ENCODE results near the gene ADAMTSL3.

ADAMTSL3 gene

GRCh38 chr15:83999396-84000135, 345.6 kb downstream of the ADAMTSL3 start:
- Histone ChIP-seq H3K4me2 (ENCODE audit: low read length) (no peak overlapping the region), H3K4me3 (ENCODE audit: low read length) (no peak overlapping the region), H3F3A (ENCODE audit: control insufficient read depth, insufficient read depth) (no peaks in the 10 kb centered on the region), H3K79me2 (ENCODE audit: control insufficient read depth, low read length) (no peaks in the 10 kb centered on the region), H3K9me2 (replicated peaks; ENCODE audit: control insufficient read depth, low read length) (no peaks in the 10 kb centered on the region), H3K4me1 (ENCODE audit: control insufficient read depth, low read length) (no peaks in the 10 kb centered on the region), H3K36me3 (ENCODE audit: control insufficient read depth, low read length) (no peaks in the 10 kb centered on the region), H3K9me3 (ENCODE audit: control insufficient read depth, insufficient read depth, low read length) (no peaks in the 10 kb centered on the region), H3K27me3 (ENCODE audit: control insufficient read depth, low read length) (no peaks in the 10 kb centered on the region), H3K27ac (ENCODE audit: low read depth, low read length) (no peak overlapping the region), H4K20me1 (ENCODE audit: control insufficient read depth, insufficient read depth, low read depth, low read length) (no peaks in the 10 kb centered on the region)
- TF ChIP-seq CTCF (IDR thresholded peaks at IDR 0.05; ENCODE audit: low read depth, low read length, poor library complexity, severe bottlenecking) = no peak
- no peak for TF ChIP-seq EZH2phosphoT487 (IDR thresholded peaks at IDR 0.05; ENCODE audit: borderline replicate concordance, low read length)

GRCh38 chr15:84001037-84001436, 347.1 kb downstream of the ADAMTSL3 start:
- no peaks in the 10 kb centered on the region for H4K20me1 ChIP-seq (ENCODE audit: control insufficient read depth, insufficient read depth, low read depth, low read length)
- no peak overlapping the region for H3K4me3 ChIP-seq (ENCODE audit: low read length)
- no peaks in the 10 kb centered on the region for H3K4me1 ChIP-seq (ENCODE audit: control insufficient read depth, low read length)
- no peaks in the 10 kb centered on the region for H3K9me3 ChIP-seq (ENCODE audit: control insufficient read depth, insufficient read depth, low read length)
- no peaks in the 10 kb centered on the region for H3K9me2 ChIP-seq (replicated peaks; ENCODE audit: control insufficient read depth, low read length)
- no peaks in the 10 kb centered on the region for H3K27me3 ChIP-seq (ENCODE audit: control insufficient read depth, low read length)
- TF ChIP-seq EZH2phosphoT487 (IDR thresholded peaks at IDR 0.05; ENCODE audit: borderline replicate concordance, low read length) (no peak), CTCF (IDR thresholded peaks at IDR 0.05; ENCODE audit: low read depth, low read length, poor library complexity, severe bottlenecking) (no peak)
- no peak overlapping the region for H3K27ac ChIP-seq (ENCODE audit: low read depth, low read length)
- H3K79me2 ChIP-seq (ENCODE audit: control insufficient read depth, low read length) = no peaks in the 10 kb centered on the region
- no peaks in the 10 kb centered on the region for H3K36me3 ChIP-seq (ENCODE audit: control insufficient read depth, low read length)
- H3F3A ChIP-seq (ENCODE audit: control insufficient read depth, insufficient read depth) = no peaks in the 10 kb centered on the region
- no peak overlapping the region for H3K4me2 ChIP-seq (ENCODE audit: low read length)

GRCh38 chr15:84001655-84002054, 347.7 kb downstream of the ADAMTSL3 start:
- Histone ChIP-seq H3K4me2 (ENCODE audit: low read length) (no peak overlapping the region), H3K4me3 (ENCODE audit: low read length) (no peak overlapping the region), H4K20me1 (ENCODE audit: control insufficient read depth, insufficient read depth, low read depth, low read length) (no peaks in the 10 kb centered on the region), H3K27me3 (ENCODE audit: control insufficient read depth, low read length) (no peaks in the 10 kb centered on the region), H3F3A (ENCODE audit: control insufficient read depth, insufficient read depth) (no peaks in the 10 kb centered on the region), H3K79me2 (ENCODE audit: control insufficient read depth, low read length) (no peaks in the 10 kb centered on the region), H3K4me1 (ENCODE audit: control insufficient read depth, low read length) (no peaks in the 10 kb centered on the region), H3K36me3 (ENCODE audit: control insufficient read depth, low read length) (no peaks in the 10 kb centered on the region), H3K9me2 (replicated peaks; ENCODE audit: control insufficient read depth, low read length) (no peaks in the 10 kb centered on the region), H3K9me3 (ENCODE audit: control insufficient read depth, insufficient read depth, low read length) (no peaks in the 10 kb centered on the region), H3K27ac (ENCODE audit: low read depth, low read length) (no peak overlapping the region)
- TF ChIP-seq CTCF (IDR thresholded peaks at IDR 0.05; ENCODE audit: low read depth, low read length, poor library complexity, severe bottlenecking) = no peak
- no peak for TF ChIP-seq EZH2phosphoT487 (IDR thresholded peaks at IDR 0.05; ENCODE audit: borderline replicate concordance, low read length)
